Astrocyte of the cerebellum (primary cell): ENCODE results near the gene MAPK11.
A peak's percentile ranks its signal among the peaks of the same experiment; 100 is the strongest.

Source experiments
- DNase-seq: peaks from one replicate; pipeline ENCODE4 v3.0.0-alpha.2; 2011; ENCODE audit warnings: low read depth
- H3K4me3 ChIP-seq: 2 replicates; pipeline ENCODE4 v1.5.1; 2011; ENCODE audit warnings: mild to moderate bottlenecking, low read depth, low read length, moderate library complexity
- CTCF ChIP-seq: IDR thresholded peaks from 2 replicates; pipeline ENCODE4 v1.5.1; 2012; ENCODE audit warnings: low read length, low read depth, moderate library complexity, mild to moderate bottlenecking; ENCODE audit errors: missing control alignments
- in situ Hi-C: cut with HindIII; loops from 2 replicates; pipeline ENCODE4 v1.10.0; 2017; ENCODE audit warnings: low sequenced_read_pairs

Gene MAPK11

DNA sequence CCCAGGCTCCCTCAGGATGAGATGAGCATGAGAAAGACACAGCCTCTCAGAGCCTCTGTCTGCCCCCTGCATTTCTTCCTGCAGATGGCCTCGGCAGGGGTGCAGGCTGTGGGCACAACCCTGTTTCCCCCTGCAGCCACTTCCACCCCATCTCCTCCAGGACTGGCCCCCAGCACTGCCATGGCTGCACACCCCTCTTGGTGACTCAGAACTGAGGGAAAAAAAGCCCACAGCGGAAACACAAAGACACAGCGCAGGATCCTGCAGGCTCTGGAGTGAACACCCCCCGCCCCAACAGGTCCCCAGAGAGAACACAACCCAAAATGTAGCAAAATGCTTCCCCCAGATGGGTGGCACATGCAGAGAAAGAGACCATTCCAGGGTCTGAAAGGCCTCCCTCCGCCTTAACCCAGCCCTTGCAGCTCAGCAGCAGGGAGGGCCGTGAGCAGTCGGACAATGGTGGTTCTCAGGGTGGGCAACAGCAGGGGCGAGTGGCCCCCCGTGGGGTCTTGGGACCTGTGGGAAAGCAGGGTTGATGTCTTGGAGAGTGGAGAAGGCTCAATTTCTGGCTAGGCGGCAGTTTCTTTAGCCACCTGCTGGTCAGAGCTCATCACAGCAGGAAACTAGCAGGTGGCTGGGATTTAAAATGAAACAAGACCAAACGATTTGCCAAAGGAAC lies 33.3 kb downstream of the MAPK11 start:
- no peak for DNase-seq
- in situ Hi-C loops, result no loop called here
- H3K4me3 ChIP-seq, result no peak overlapping the region
- TF ChIP-seq CTCF, result peak; percentile 57

GRCh38 chr22:50233223-50233622 lies 37.0 kb downstream of the MAPK11 start:
- in situ Hi-C loops, result no loop called here

GRCh38 chr22:50232481-50233151 lies 37.6 kb downstream of the MAPK11 start:
- TF ChIP-seq CTCF, result no peak
- H3K4me3 ChIP-seq, result no peak overlapping the region
- no peak for DNase-seq
- in situ Hi-C loops, result no loop called here

More at GRCh38 chr22:50233223-50233622, 37.0 kb downstream of the MAPK11 start:
- no peak overlapping the region for H3K4me3 ChIP-seq
- no peak for DNase-seq
- TF ChIP-seq CTCF, result no peak

DNA sequence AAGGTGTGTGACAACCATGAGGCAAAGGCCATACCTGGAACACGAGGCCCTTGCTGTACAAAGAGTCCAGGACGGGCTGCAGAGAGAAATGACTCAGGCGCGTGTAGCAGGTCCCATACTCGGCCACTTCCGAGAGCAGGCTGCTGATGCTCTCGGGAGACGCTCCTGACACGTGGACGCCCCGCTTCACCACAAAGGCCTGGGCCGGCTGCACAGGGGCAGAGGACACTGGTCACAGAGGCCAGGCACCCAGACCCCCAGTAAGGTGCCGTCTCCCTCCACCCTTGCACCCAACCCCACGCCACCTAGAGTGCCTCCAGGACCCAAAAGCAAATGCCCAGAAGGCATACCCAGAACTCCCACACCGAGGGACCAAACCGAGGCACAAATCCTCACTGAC lies 40.8 kb downstream of the MAPK11 start:
- no peak for DNase-seq
- no peak overlapping the region for H3K4me3 ChIP-seq
- TF ChIP-seq CTCF, result no peak
- in situ Hi-C loops, result no loop called here

GRCh38 chr22:50228366-50228765 lies 41.8 kb downstream of the MAPK11 start:
- DNase-seq, result no peak
- in situ Hi-C loops, result no loop called here
- no peak for TF ChIP-seq CTCF
- no peak overlapping the region for H3K4me3 ChIP-seq

- no peak for DNase-seq
- H3K4me3 ChIP-seq, result no peak overlapping the region
- in situ Hi-C loops, result no loop called here
- TF ChIP-seq CTCF, result no peak
Measured at GRCh38 chr22:50227579-50228215, 42.5 kb downstream of the MAPK11 start.
